A549 treated with CORT108297 at 1 μM for 4 hours (cell line): Measurements from ENCODE around the gene STX19. TPM values are rescaled to one million over a fixed set of nuclear protein-coding genes. Genes with fewer than 3 reads are reported as not detected.

Experiments
- total RNA-seq: library from RNA; stranded (reverse); fragments of 200-300 nt; extraction: Qiagen RNA extraction; gene quantifications from 5 replicates; pipeline ENCODE4 v1.2.3, GENCODE V29; 2022

The STX19 gene, protein sequence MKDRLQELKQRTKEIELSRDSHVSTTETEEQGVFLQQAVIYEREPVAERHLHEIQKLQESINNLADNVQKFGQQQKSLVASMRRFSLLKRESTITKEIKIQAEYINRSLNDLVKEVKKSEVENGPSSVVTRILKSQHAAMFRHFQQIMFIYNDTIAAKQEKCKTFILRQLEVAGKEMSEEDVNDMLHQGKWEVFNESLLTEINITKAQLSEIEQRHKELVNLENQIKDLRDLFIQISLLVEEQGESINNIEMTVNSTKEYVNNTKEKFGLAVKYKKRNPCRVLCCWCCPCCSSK
- total RNA-seq, result 0.08 to 0.09 TPM in 2 of 5 replicates, not detected in the others

GRCh38 chr3:94028093-94028837, at the start of gene STX19:
Gene STX19, minus strand, starts transcription at chr3:94028597. Its CDS starts 13,328 bp downstream, at chr3:94015269.

GRCh38 chr3:94062513-94063404, 34.4 kb upstream of the STX19 start, which contains the start of the genes DHFR2 and NSUN3:
Gene DHFR2, minus strand, starts transcription at chr3:94062916. Its CDS starts 1,405 bp downstream, at chr3:94061511.
Gene NSUN3, plus strand, starts transcription at chr3:94063061. Its CDS starts 66 bp downstream, at chr3:94063127.

DNA sequence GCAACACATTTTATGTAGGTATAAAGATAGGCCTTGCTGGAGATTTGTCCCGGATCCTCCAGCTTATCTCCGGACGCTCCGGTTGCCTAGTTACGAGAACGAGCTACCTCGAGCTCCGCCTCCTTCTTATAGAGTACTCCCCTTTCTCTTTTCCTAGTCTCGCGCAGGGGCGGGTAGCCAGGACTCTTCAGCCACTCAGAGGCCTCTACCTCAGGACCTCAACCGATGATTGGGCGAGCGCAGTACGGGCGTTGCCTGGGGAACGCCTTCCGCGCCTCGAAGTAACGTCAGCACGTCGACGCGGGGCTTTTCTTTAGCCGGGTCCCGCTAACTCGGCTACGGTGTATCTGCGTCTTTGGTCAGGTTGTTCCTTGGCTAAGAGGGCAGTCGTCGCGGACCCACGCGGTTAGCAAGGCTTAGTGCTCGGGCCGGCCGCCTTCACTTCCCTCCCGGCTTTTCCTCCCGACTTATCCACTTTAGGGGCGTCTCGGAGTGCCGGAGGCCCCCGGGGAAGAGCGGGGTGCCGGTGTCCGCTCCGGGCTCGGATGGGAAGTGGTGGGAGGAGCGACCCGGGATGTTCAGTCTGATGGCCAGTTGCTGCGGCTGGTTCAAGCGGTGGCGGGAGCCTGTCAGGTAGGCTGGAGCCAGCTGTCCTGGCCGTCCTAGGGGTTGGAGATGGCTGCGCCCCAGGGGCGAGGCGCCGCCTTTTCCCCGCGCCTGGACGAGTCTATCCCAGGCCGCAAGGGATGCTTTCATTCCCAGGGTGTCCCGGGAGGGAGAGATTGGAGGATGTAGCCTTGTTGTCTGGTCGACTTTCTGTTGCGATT, 48.3 kb downstream of the STX19 start, which contains the start of gene ARL13B:
TSS of gene ARL13B (plus strand) at position 306 of the 827 bp plus-strand sequence. CDS start at position 575, 269 bp downstream.

GRCh38 chr3:93973131-93974126, 55.0 kb downstream of the STX19 start, which contains the start of gene PROS1:
Gene PROS1, minus strand, starts transcription at chr3:93973896. Its CDS starts 147 bp downstream, at chr3:93973749.

Other genes with a start within 250 kb of the STX19 start
- 8.0 to 11.2 TPM (median 8.5 TPM) in 5 replicates for gene PROS1, start 54.7 kb downstream of the STX19 start, total RNA-seq
- 8.6 to 12.2 TPM (median 11.3 TPM) in 5 replicates for gene ARL13B, start 48.4 kb downstream of the STX19 start, total RNA-seq
- 2.9 to 4.5 TPM (median 3.6 TPM) in 5 replicates for gene DHFR2, start 34.3 kb upstream of the STX19 start, total RNA-seq
- 7.1 to 8.5 TPM (median 7.5 TPM) in 5 replicates for gene NSUN3, start 34.5 kb upstream of the STX19 start, total RNA-seq